ENCODE data around the gene BMAL2. TPM values are rescaled to one million over a fixed set of nuclear protein-coding genes. Genes with fewer than 3 reads are reported as not detected.

The BMAL2 gene
- total RNA-seq, 4 donors from 2014 or later, result 19.3 to 80.7 (median 39.1) TPM

DNA sequence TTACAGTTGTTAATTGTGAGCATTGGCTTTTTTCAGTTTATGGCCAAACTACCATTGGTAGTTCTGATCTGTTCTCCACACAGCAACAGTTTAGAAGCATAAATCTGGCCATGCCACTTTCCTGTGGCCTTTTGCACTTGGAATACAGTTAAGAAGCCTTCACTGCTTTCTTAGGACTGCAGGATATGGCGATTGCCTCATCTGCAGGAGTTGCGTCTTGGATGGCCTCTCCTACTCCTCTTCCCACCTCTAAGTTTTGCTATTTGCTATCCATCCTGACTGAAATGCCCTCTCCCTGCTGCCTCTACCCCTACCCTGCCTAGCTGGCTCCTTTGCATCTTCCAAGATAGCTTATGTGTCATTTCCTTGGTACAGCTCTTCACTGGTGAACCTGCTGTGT is 12.8 kb upstream of the BMAL2 start:
- no peaks in the 10 kb centered on the region for H3K4me1 ChIP-seq
- no peaks in the 10 kb centered on the region for H3K27me3 ChIP-seq
- H3K27ac ChIP-seq, result no peak overlapping the region
- peaks cover 0 to 93% (median 0%) of the 10 kb centered on the region in 3 donors for H3K36me3 ChIP-seq
- no peaks in the 10 kb centered on the region for H3K9me3 ChIP-seq
- no peak for TF ChIP-seq POLR2A (IDR thresholded peaks at IDR 0.05)
- TF ChIP-seq, protein P1, sequence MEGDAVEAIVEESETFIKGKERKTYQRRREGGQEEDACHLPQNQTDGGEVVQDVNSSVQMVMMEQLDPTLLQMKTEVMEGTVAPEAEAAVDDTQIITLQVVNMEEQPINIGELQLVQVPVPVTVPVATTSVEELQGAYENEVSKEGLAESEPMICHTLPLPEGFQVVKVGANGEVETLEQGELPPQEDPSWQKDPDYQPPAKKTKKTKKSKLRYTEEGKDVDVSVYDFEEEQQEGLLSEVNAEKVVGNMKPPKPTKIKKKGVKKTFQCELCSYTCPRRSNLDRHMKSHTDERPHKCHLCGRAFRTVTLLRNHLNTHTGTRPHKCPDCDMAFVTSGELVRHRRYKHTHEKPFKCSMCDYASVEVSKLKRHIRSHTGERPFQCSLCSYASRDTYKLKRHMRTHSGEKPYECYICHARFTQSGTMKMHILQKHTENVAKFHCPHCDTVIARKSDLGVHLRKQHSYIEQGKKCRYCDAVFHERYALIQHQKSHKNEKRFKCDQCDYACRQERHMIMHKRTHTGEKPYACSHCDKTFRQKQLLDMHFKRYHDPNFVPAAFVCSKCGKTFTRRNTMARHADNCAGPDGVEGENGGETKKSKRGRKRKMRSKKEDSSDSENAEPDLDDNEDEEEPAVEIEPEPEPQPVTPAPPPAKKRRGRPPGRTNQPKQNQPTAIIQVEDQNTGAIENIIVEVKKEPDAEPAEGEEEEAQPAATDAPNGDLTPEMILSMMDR (IDR thresholded peaks at IDR 0.05), result no peak
- intact Hi-C loops (cut with DNase I), result no loop called here
- DNase-seq, result no peak
- H3K4me3 ChIP-seq, result no peak overlapping the region
- WGBS, 2 donors, result 90 to 97% methylated on average over 2 of the region's 2 CpGs

DNA sequence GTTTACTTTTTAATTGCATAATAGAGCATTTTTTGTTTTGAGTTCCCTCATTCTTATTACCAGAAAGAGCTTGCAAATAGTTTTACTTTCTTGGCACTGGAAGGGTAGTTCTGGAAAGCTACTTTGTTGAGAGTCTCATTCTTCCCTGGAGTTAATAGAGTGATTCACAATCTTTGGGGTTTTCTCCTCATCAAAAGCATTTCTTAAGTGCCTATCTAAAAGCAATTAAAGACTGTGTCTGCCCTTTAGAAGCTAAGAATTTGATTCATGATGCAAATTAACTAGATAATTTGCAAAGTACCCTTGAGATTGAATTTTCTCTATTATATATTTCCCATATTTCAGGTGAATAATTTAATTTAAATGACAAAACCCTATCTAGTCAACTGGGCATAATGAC is 8.1 kb upstream of the BMAL2 start:
- H3K27me3 ChIP-seq, result no peaks in the 10 kb centered on the region
- no peak overlapping the region for H3K27ac ChIP-seq
- TF ChIP-seq, protein P1 (IDR thresholded peaks at IDR 0.05), result no peak
- no peak for TF ChIP-seq POLR2A (IDR thresholded peaks at IDR 0.05)
- no peak overlapping the region for H3K4me3 ChIP-seq
- peaks cover 0 to 69% (median 0%) of the 10 kb centered on the region in 3 donors for H3K36me3 ChIP-seq
- intact Hi-C loops (cut with DNase I), result no loop called here
- no peak for DNase-seq
- no peaks in the 10 kb centered on the region for H3K4me1 ChIP-seq
- H3K9me3 ChIP-seq, result no peaks in the 10 kb centered on the region

DNA sequence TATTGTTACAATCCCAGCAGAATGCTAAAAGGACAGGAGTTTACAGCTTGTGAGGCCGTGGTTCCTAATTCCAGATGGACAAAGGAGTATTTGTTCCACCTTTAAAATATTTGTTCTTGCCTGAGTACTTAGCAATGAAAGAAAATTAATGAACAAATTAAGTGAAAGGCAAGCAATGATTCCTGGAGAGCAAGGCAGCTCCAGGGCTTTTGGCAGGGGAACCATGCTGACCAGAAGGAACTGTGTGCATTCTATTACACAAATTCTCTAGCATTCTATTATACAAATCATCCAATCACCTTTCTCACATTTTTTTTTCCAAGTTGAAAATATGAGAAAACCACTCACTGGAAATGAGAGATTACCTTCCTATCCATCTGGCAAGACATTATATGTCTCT is 1.8 kb upstream of the BMAL2 start:
- Histone ChIP-seq H3K4me3 (no peak overlapping the region), H3K27ac (peak overlapping the region; percentile 60 to 85 (median 82)), H3K27me3 (no peaks in the 10 kb centered on the region), H3K9me3 (no peaks in the 10 kb centered on the region), H3K4me1 (peaks cover 13 to 53% (median 25%) of the 10 kb centered on the region in 3 donors), H3K36me3 (peaks cover 0 to 20% (median 0%) of the 10 kb centered on the region in 3 donors)
- intact Hi-C loops (cut with DNase I), result no loop called here
- DNase-seq, result no peak
- WGBS, 2 donors, result 29 to 55% methylated on average over 1 of the region's 1 CpG
- TF ChIP-seq, protein P1 (IDR thresholded peaks at IDR 0.05), result no peak
- no peak for TF ChIP-seq POLR2A (IDR thresholded peaks at IDR 0.05)

DNA sequence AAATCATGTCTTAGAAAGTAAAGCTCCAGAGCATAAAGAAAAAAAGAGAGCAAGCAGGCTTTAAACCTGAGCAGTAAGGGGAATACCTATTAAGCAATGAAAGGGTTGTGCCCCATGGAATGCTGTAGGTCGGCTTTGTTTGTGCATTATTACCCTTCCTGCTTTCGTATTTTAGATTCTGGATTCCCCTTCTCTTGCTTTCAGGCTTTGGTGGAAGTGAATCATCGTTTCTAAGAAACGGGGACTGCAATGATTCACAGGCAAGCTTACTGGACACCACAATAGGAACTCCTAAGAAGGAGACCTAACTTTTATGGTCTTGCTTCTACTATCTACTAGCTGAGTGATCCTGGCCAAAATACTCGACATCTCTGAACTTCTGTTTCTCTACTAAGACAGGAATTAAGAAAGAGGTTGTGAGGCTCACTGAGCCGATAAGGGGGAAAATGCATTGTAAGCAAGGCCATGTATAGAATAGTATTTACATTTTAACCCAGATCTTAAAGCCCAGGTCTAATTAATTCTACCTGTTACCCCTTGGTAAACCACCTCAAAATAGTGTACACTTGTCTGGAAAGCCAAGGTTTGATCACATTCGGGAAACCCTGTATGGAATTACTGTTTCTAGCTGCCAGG is 1.2 kb upstream of the BMAL2 start:
- 11 to 13% methylated on average over 7 of the region's 7 CpGs for WGBS, 2 donors
- no peak for DNase-seq

DNA sequence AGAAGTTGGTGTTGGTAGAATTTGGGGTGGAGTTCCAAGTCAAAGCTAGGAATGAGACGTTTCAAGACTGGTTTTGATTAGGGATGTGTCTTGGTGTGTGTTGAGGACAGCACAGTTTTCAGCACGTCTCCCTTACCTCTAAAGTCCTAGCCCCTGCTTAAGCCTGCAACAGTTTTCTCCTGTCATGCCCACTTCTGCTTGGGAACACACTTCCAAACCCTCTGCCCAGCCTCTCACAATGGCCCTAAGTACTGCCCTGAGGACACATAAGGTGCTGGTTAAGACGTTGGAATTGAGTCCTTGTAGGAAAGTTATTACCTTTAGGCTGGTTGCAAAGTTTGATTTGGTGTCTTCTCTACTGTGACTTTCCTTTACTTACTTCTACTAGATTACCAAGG is 710 bp upstream of the BMAL2 start:
- Histone ChIP-seq H3K4me1 (peaks cover 13 to 64% (median 28%) of the 10 kb centered on the region in 3 donors), H3K9me3 (no peaks in the 10 kb centered on the region), H3K27me3 (no peaks in the 10 kb centered on the region), H3K4me3 (peak overlapping the region; percentile 68 to 94 (median 80)), H3K36me3 (peaks cover 0 to 9% (median 0%) of the 10 kb centered on the region in 3 donors), H3K27ac (peak overlapping the region; percentile 60 to 85 (median 82))
- TF ChIP-seq POLR2A (IDR thresholded peaks at IDR 0.05), result no peak
- TF ChIP-seq, protein P1 (IDR thresholded peaks at IDR 0.05), result no peak
- 8 to 17% methylated on average over 3 of the region's 3 CpGs for WGBS, 2 donors
- no peak for DNase-seq
- intact Hi-C loops (cut with DNase I), result no loop called here

More for the DNA sequence above, 1.2 kb upstream of the BMAL2 start:
- H3K9me3 ChIP-seq, result no peaks in the 10 kb centered on the region
- H3K4me1 ChIP-seq, result peaks cover 13 to 58% (median 28%) of the 10 kb centered on the region in 3 donors
- TF ChIP-seq, protein P1 (IDR thresholded peaks at IDR 0.05), result no peak
- peak in 1 of 4 donors; percentile 12 for TF ChIP-seq POLR2A (IDR thresholded peaks at IDR 0.05)
- no peaks in the 10 kb centered on the region for H3K27me3 ChIP-seq
- peak overlapping the region; percentile 60 to 85 (median 82) for H3K27ac ChIP-seq
- intact Hi-C loops (cut with DNase I), result no loop called here
- H3K4me3 ChIP-seq, result peak overlapping the region in 3 of 4 donors; percentile 68 to 94 (median 76)
- H3K36me3 ChIP-seq, result peaks cover 0 to 15% (median 0%) of the 10 kb centered on the region in 3 donors

Data from esophagus squamous epithelium (tissue), 5 donors.